Right lobe of liver (tissue), 6 donors: Measurements from ENCODE around the gene RNF26. TPM values are rescaled to one million over a fixed set of nuclear protein-coding genes. Genes with fewer than 3 reads are reported as not detected.

Source experiments
- ATAC-seq, 4 donors: fragments of 200-7000 bp; cut with Tn5 transposase; one replicate each; pipeline ENCODE4 v1.9.1; 2020; ENCODE audit warnings: mild to moderate bottlenecking in 4 of 4, moderate library complexity in 4 of 4
- DNase-seq, 3 donors: peaks; one replicate each; pipeline ENCODE4 v3.0.0-alpha.2; 2020
- H3K27ac ChIP-seq, 3 donors: fragments of 200-600 bp; one replicate each; pipeline ENCODE4 v1.8.0; 2022
- H3K27me3 ChIP-seq, 2 donors: fragments of 200-600 bp; one replicate each; pipeline ENCODE4 v1.8.0; 2022
- H3K36me3 ChIP-seq, 4 donors: fragments of 200-600 bp; sonication (generic) in 1 of 4; one replicate each; pipeline versions ENCODE4 v1.5.1 to v1.8.0; 2017 to 2022; ENCODE audit warnings: control low read depth in 1 of 4
- H3K4me1 ChIP-seq, 4 donors: fragments of 200-600 bp; sonication (generic) in 1 of 4; one replicate each; pipeline versions ENCODE4 v1.5.1 to v1.8.0; 2017 to 2022; ENCODE audit warnings: control low read depth in 1 of 4
- H3K4me3 ChIP-seq, 3 donors: fragments of 200-600 bp; one replicate each; pipeline ENCODE4 v1.8.0; 2022
- H3K9me3 ChIP-seq, 4 donors: fragments of 200-600 bp; sonication (generic) in 1 of 4; one replicate each; pipeline versions ENCODE4 v1.5.1 to v1.8.0; 2017 to 2022; ENCODE audit warnings: control low read depth in 1 of 4
- POLR2A ChIP-seq: fragments of 450-650 bp; IDR thresholded peaks from one replicate; pipeline ENCODE4 v1.6.1; 2017; ENCODE audit warnings: antibody characterized with exemption, mild to moderate bottlenecking
- WGBS: methylation state at CpG from one replicate; pipeline ENCODE4 v1.1.6; 2018; ENCODE audit warnings: low coverage, low lambda C conversion rate; ENCODE audit not compliant: insufficient coverage; ENCODE audit errors: missing lambda C conversion rate; 5-methylcytosine and 5-hydroxymethylcytosine counted together
- intact Hi-C, 2 donors: fragments of 100-400 bp; cut with DNase I; formaldehyde crosslinking; loops; one replicate each; pipeline versions ENCODE4 v1.11.2 to v1.14.1; 2022
- total RNA-seq, 6 experiments: library from RNA; depleted of rRNA in 2 of 6; stranded (reverse); fragments of >200 nt in 2 of 6; fragmentation: NEBNext Ultra II Directional in 3 of 6; extraction: Animal tissue kit (Norgen Biotek cat#: 25700) in 3 of 6; gene quantifications; one replicate each; pipeline versions ENCODE4 v1.1.0 to v1.2.4, GENCODE V29; 2016 to 2023
- TF ChIP-seq, protein P1 (sequence below), 4 donors: fragments of 200-600 bp in 3 of 4; fragments of 450-650 bp in 1 of 4; IDR thresholded peaks; one replicate each; pipeline versions ENCODE4 v1.5.1 to v1.8.0; 2016 to 2022; ENCODE audit warnings: antibody characterized with exemption in 4 of 4, mild to moderate bottlenecking in 2 of 4
- donor health status: DM: no; HTN: yes; CAD: no.
- donor health status: DM: no; HTN: no; CAD: no.
- donor health status: DM: no; HTN: no; CAD: no.
- donor health status: DM: no; HTN: yes; CAD: no.
- donor health status: DM: no; HTN: yes; CAD: no.

RNF26 gene
- total RNA-seq, 6 experiments from 2014 or later = 12.9 to 18.1 (median 15.1) TPM

DNA sequence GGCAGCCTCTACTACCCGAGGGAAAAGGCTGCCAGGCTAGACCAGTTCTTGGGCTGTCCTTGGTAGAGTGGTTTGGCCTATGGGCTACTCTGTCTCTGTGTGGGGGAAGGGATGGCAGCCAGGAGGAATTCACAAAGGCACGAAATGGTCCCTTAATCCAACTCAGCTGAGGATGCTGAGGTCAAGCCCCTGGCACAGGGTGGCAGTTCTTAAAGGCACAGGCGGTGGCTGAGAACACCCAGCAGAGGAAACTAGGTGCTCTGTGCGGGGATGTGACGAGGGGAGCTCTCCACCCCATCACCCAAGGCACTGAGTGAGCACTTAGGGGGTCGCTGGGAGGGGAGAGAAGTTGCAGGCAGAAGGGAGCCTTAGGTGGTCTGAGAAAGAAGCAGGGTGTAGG lies 12.3 kb downstream of the RNF26 start, which contains the start of gene MFRP:
MFRP (minus strand) TSS at position 101 of the 400 bp plus-strand sequence. CDS start 192 bp downstream, outside the sequence.
- TF ChIP-seq POLR2A = no peak
- TF ChIP-seq, protein P1, sequence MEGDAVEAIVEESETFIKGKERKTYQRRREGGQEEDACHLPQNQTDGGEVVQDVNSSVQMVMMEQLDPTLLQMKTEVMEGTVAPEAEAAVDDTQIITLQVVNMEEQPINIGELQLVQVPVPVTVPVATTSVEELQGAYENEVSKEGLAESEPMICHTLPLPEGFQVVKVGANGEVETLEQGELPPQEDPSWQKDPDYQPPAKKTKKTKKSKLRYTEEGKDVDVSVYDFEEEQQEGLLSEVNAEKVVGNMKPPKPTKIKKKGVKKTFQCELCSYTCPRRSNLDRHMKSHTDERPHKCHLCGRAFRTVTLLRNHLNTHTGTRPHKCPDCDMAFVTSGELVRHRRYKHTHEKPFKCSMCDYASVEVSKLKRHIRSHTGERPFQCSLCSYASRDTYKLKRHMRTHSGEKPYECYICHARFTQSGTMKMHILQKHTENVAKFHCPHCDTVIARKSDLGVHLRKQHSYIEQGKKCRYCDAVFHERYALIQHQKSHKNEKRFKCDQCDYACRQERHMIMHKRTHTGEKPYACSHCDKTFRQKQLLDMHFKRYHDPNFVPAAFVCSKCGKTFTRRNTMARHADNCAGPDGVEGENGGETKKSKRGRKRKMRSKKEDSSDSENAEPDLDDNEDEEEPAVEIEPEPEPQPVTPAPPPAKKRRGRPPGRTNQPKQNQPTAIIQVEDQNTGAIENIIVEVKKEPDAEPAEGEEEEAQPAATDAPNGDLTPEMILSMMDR (IDR thresholded peaks at IDR 0.05) = no peak
- ATAC-seq (no peak), DNase-seq (no peak)
- intact Hi-C loops = no loop called here
- H3K4me1 ChIP-seq = no peaks in the 10 kb centered on the region
- no peaks in the 10 kb centered on the region for H3K36me3 ChIP-seq
- no peak within 1 kb of the TSS for H3K27ac ChIP-seq
- 7% methylated on average over 3 of the region's 6 CpGs for WGBS
- H3K4me3 ChIP-seq = no peak within 1 kb of the TSS
- H3K9me3 ChIP-seq = no peaks in the 10 kb centered on the region
- H3K27me3 ChIP-seq = no peaks in the 10 kb centered on the region

GRCh38 chr11:119347242-119347641 lies 12.9 kb downstream of the RNF26 start:
- DNase-seq (no peak), ATAC-seq (peak in 2 of 4 donors; percentile 62 to 65)
- H3K27ac ChIP-seq = no peak overlapping the region
- H3K27me3 ChIP-seq = no peaks in the 10 kb centered on the region
- TF ChIP-seq, protein P1 (IDR thresholded peaks at IDR 0.05) = no peak
- H3K4me3 ChIP-seq = no peak overlapping the region
- H3K4me1 ChIP-seq = no peaks in the 10 kb centered on the region
- 83% methylated on average over 1 of the region's 2 CpGs for WGBS
- intact Hi-C loops = no loop called here
- no peaks in the 10 kb centered on the region for H3K36me3 ChIP-seq
- no peaks in the 10 kb centered on the region for H3K9me3 ChIP-seq

DNA sequence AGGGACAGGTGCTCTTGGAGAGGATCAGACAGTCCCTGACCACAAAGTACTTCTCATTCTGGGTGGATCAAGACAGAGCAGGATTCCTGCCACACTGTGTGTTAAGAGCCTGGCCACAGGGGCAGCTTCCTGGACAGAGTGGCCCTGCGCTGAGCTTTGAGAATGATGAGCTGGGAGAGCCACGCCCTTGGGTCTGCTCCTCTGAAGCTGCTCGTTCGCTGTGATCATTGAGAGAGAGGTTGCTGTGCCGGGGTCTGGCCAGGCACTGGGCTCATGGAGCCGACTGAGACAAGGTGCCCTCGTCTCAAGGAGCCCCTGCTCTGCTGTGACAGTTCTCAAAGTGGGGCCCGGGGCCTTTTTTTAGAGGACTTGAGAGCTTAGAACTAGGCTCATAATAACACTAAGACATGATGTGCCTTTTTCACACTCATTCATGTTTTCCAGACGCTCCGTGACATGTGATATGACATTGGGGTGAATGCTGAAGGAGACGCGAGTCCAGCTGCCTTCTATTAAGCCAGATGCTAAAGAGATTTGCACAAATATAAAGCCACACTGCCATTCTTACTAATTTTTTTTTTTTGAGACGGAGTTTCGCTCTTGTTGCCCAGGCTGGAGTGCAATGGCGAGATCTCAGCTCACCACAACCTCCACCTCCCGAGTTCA lies 13.7 kb downstream of the RNF26 start:
- TF ChIP-seq POLR2A = no peak
- TF ChIP-seq, protein P1 (IDR thresholded peaks at IDR 0.05) = no peak
- Histone ChIP-seq H3K27me3 (no peaks in the 10 kb centered on the region), H3K4me3 (no peak overlapping the region), H3K36me3 (no peaks in the 10 kb centered on the region), H3K9me3 (no peaks in the 10 kb centered on the region), H3K4me1 (peaks cover 0 to 7% (median 0%) of the 10 kb centered on the region in 4 donors), H3K27ac (no peak overlapping the region)
- ATAC-seq (no peak), DNase-seq (peak in 1 of 3 donors; percentile 34)
- intact Hi-C loops = no loop called here
- WGBS = 76% methylated on average over 10 of the region's 16 CpGs

DNA sequence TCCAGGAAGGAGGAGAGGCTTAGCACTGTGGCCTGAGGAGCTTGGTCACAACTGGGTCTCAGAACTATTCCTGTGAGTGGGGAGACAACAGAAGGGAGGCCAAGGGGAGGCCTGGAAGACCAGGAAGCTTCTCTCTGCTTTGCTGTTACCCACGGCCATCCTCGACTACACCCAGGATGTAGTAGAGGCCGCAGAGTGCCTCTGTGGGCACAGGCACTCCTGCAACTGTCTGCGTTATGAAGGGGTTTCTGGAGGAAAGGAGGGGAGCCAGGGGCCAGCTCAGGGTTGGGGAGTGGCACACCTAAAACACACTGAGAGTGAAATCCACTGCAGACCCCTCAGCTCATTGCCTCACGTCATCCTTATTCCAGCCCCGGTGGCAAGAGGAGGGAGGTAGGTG lies 16.0 kb downstream of the RNF26 start:
- no peaks in the 10 kb centered on the region for H3K9me3 ChIP-seq
- ATAC-seq (no peak), DNase-seq (peak in 1 of 3 donors; percentile 20)
- H3K4me3 ChIP-seq = no peak overlapping the region
- H3K27me3 ChIP-seq = no peaks in the 10 kb centered on the region
- TF ChIP-seq, protein P1 (IDR thresholded peaks at IDR 0.05) = no peak
- no peak for TF ChIP-seq POLR2A
- no peaks in the 10 kb centered on the region for H3K36me3 ChIP-seq
- 57% methylated on average over 1 of the region's 6 CpGs for WGBS
- H3K27ac ChIP-seq = no peak overlapping the region
- intact Hi-C loops = no loop called here
- H3K4me1 ChIP-seq = peaks cover 0 to 20% (median 0%) of the 10 kb centered on the region in 4 donors
